A673 (cell line): ENCODE data around the gene CREB3L2. TPM values are rescaled to one million over a fixed set of nuclear protein-coding genes. Genes with fewer than 3 reads are reported as not detected.
"Not testable (repeated sequence)": the region's sequence is repeated elsewhere in the genome, so short reads cannot be mapped to it uniquely, and the experiment has no call there.

ENCODE experiments used
- BruUV-seq: library from RNA; stranded (reverse); fragments of 400-500 nt; replicated peaks from 2 replicates; lab custom pipeline; 2021; lab: Mats Ljungman, UMichigan
- CTCF ChIA-PET: fragments of 300-600 bp; sonication (Branson Sonifier 250); formaldehyde crosslinking; loops from one replicate; lab custom pipeline; 2022; ENCODE audit warnings: antibody characterized with exemption; lab: Charles Lee
- POLR2A ChIA-PET: fragments of 300-600 bp; sonication (Branson Sonifier 250); formaldehyde crosslinking; loops from one replicate; lab custom pipeline; 2022; ENCODE audit warnings: antibody characterized with exemption; ENCODE audit not compliant: low non-redundant PET; lab: Charles Lee
- DNase-seq: peaks from one replicate; pipeline ENCODE4 v3.0.0-alpha.2; 2015; ENCODE audit warnings: low spot score
- H3K27ac ChIP-seq: fragments of 200-600 bp; sonication (generic); 2 replicates; pipeline ENCODE4 v1.5.1; 2016; ENCODE audit warnings: mixed run types, low read depth, mild to moderate bottlenecking, mixed read lengths, antibody characterized with exemption, low read length; ENCODE audit not compliant: poor library complexity, severe bottlenecking
- H3K27me3 ChIP-seq: fragments of 200-600 bp; sonication (generic); replicated peaks from 2 replicates; pipeline ENCODE4 v1.6.1; 2017; ENCODE audit warnings: mixed run types, low read depth, mild to moderate bottlenecking, mixed read lengths, antibody characterized with exemption, low read length; ENCODE audit not compliant: insufficient read depth, poor library complexity
- H3K36me3 ChIP-seq: fragments of 200-600 bp; sonication (generic); 2 replicates; pipeline ENCODE4 v1.6.1; 2016; ENCODE audit warnings: mixed run types, mild to moderate bottlenecking, mixed read lengths, antibody characterized with exemption, low read length; ENCODE audit not compliant: insufficient read depth, poor library complexity, severe bottlenecking
- H3K4me1 ChIP-seq: fragments of 200-600 bp; sonication (generic); 2 replicates; pipeline ENCODE4 v1.6.1; 2017; ENCODE audit warnings: mixed run types, mild to moderate bottlenecking, mixed read lengths, antibody characterized with exemption, low read length; ENCODE audit not compliant: insufficient read depth, poor library complexity, severe bottlenecking
- H3K4me3 ChIP-seq: fragments of 200-600 bp; sonication (generic); 2 replicates; pipeline ENCODE4 v1.5.1; 2016; ENCODE audit warnings: low read depth, mixed run types, mild to moderate bottlenecking, mixed read lengths, low read length; ENCODE audit not compliant: poor library complexity, severe bottlenecking
- H3K9me3 ChIP-seq: fragments of 200-600 bp; sonication (generic); 2 replicates; pipeline ENCODE4 v1.6.1; 2016; ENCODE audit warnings: mixed run types, low read depth, mild to moderate bottlenecking, mixed read lengths, antibody characterized with exemption, low read length; ENCODE audit not compliant: poor library complexity, severe bottlenecking
- CTCF ChIP-seq: fragments of 300-800, 200-600 bp; sonication (generic); conservative IDR thresholded peaks from 2 replicates; pipeline ENCODE4 v1.5.1; 2017; ENCODE audit warnings: low read depth, mild to moderate bottlenecking, antibody characterized with exemption, low read length, moderate library complexity, mixed read lengths
- EZH2 ChIP-seq: fragments of 200-600 bp; sonication (generic); IDR thresholded peaks from 2 replicates; pipeline ENCODE4 v1.6.1; 2017; ENCODE audit warnings: borderline replicate concordance, low read depth, mild to moderate bottlenecking, mixed read lengths, antibody characterized with exemption, low read length; ENCODE audit not compliant: poor library complexity, severe bottlenecking
- intact Hi-C: fragments of 100-400 bp; cut with micrococcal nuclease; formaldehyde crosslinking; loops from one replicate; pipeline ENCODE4 v1.10.0; 2022; ENCODE audit not compliant: unreplicated experiment
- total RNA-seq: library from RNA; stranded (reverse); gene quantifications from 2 replicates; pipeline ENCODE4 v1.2.3, GENCODE V29; 2021

Gene CREB3L2
- total RNA-seq, 1 experiment from 2014 or later: 17.0 TPM

- ChIA-PET CTCF (no interaction called here), POLR2A (no interaction called here)
- H3K4me3 ChIP-seq: no peak overlapping the region
- no TSS peak for BruUV-seq
- no peak overlapping the region for H3K27ac ChIP-seq
- H3K9me3 ChIP-seq: no peaks in the 10 kb centered on the region
- intact Hi-C loops: no loop called here
- TF ChIP-seq EZH2 (no peak), CTCF (no peak)
- H3K4me1 ChIP-seq: peaks cover 20% of the 10 kb centered on the region
- no peaks in the 10 kb centered on the region for H3K36me3 ChIP-seq
- H3K27me3 ChIP-seq: no peaks in the 10 kb centered on the region
- no peak for DNase-seq
Observed at GRCh38 chr7:137930581-137930980, 71.3 kb downstream of the CREB3L2 start.

- BruUV-seq: no TSS peak
- no peak overlapping the region for H3K4me3 ChIP-seq
Observed at GRCh38 chr7:137928626-137929025, 73.3 kb downstream of the CREB3L2 start.

DNA sequence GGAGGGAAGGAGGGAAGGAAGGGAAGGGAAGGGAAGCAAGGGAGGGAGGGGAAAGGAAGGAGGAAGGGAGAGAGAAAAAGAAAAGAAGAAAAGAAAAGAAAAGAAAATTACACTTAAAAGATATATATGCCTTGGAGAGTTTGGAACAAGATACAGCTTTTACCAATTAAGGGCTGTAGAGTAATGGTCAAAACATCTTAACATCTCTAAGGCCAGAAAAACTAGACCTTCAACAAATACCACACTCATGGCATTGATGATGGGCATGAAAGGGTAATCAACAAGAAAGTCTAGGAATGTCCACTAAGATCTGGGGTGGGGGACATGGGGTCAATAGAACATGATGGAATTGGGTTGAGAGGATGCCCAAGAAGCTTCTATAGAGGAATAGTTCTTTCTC is 74.5 kb downstream of the CREB3L2 start:
- Histone ChIP-seq H3K27ac (no peak overlapping the region), H3K4me3 (no peak overlapping the region), H3K4me1 (peaks cover 2% of the 10 kb centered on the region), H3K36me3 (no peaks in the 10 kb centered on the region), H3K9me3 (no peaks in the 10 kb centered on the region), H3K27me3 (no peaks in the 10 kb centered on the region)
- ChIA-PET CTCF (no interaction called here), POLR2A (no interaction called here)
- TF ChIP-seq EZH2: no peak
- no peak for TF ChIP-seq CTCF
- no TSS peak for BruUV-seq
- intact Hi-C loops: no loop called here
- DNase-seq: no peak

More at GRCh38 chr7:137928626-137929025, 73.3 kb downstream of the CREB3L2 start:
- Histone ChIP-seq H3K9me3 (no peaks in the 10 kb centered on the region), H3K27ac (no peak overlapping the region), H3K4me1 (peaks cover 14% of the 10 kb centered on the region), H3K36me3 (no peaks in the 10 kb centered on the region), H3K27me3 (no peaks in the 10 kb centered on the region)
- POLR2A ChIA-PET: no interaction called here
- DNase-seq: no peak
- TF ChIP-seq CTCF (no peak), EZH2 (no peak)
- intact Hi-C loops: no loop called here
- CTCF ChIA-PET: no interaction called here

DNA sequence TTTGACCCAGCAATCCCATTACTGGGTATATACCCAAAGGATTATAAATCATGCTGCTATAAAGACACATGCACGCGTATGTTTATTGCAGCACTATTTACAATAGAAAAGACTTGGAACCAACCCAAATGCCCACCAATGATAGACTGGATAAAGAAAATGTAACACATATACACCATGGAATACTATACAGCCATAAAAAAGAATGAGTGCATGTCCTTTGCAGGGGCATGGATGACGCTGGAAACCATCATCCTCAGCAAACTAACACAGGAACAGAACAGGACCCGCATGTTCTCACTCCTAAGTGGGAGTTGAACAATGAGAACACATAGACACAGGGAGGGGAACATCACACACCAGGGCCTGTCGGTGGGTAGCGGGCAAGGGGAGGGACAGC is 75.7 kb downstream of the CREB3L2 start:
- H3K36me3 ChIP-seq, H3K27ac ChIP-seq, H3K4me1 ChIP-seq, DNase-seq, H3K4me3 ChIP-seq, POLR2A ChIA-PET, BruUV-seq, CTCF ChIA-PET, intact Hi-C loops, H3K27me3 ChIP-seq, H3K9me3 ChIP-seq: not testable (repeated sequence)
